Cerebellar cortex (tissue), 1 donor: ENCODE data around the gene TWSG1.
"Not testable (repeated sequence)": the region's sequence is repeated elsewhere in the genome, so short reads cannot be mapped to it uniquely, and the experiment has no call there.

Experiments
- DNase-seq: peaks from one replicate; pipeline ENCODE4 v3.0.0-alpha.2; 2015; ENCODE audit warnings: low spot score

TWSG1 gene

DNA sequence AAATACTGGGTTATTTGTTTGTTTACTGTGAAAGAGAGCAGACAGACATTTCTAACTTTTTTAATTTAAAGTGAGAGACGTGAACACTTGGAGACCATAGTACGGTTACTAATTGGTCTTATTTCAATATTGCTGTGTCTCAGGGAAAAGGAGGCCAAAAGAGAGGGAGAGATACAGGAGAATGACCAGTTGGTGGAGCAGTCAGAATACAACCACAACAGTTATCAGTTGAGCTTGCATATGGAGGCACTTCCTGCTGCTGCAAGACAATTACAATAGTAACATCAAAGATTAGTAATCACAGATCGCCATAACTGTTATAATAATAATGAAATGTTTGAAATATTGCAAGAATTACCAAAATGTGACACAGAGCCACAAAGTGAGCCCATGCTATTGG lies 58.2 kb downstream of the TWSG1 start:
- DNase-seq, result no peak

DNA sequence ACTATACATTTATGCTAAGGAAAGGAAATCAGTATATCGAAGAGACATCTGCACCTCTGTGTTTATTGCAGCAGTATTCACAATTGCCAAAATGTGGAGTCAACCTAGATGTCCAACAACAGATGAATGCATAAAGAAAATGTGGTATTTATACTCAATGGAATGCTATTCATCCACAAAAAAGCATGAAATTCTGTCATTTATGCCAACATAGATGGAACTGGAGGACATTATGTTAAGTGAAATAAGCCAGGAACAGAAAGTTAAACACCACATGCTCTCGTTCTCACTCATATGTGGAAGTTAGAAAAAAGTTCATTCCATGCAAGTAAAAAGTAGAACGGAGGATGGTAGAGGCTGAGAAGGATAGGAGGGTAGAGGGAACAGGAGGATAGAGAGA lies 59.5 kb downstream of the TWSG1 start:
- no peak for DNase-seq

DNA sequence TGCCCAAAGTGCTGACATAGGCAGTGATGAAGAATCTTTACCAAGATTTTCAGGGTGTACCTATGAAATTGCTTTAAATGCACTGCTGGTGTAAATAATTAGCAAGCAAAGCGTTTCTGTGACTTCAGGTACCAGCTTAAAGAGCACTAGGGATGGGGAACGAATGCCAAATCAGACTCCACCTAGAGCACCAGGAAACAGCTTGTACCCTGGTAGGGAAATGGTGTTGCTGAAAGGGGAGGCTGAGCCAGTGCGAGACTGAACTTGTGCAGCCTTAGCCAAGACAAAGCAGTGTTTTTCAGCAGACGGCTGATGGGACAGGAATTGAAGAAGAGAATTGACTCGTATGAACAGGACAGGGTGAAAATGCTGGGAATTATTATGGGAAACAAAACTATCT lies 65.6 kb downstream of the TWSG1 start:
- DNase-seq, result peak; percentile 92

DNA sequence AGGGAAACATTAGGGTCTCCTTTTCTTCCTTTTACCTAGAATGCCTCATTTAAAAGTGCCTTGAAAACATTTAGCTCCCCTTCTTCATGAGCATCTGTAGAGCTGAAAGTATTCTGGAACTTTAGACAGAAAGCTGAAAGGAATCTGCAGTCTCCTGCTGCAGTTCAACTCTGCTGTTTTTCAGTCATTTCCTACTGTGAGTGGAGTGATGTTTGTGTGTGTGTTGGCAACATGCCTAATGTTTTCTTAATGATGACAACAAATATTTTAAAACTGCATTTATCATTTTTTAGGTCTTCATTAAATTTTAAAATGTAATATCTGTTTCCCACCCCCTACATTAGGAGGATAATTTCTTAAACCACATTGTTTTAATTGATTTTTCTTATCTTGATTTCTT lies 66.6 kb downstream of the TWSG1 start:
- peak; percentile 15 for DNase-seq

DNA sequence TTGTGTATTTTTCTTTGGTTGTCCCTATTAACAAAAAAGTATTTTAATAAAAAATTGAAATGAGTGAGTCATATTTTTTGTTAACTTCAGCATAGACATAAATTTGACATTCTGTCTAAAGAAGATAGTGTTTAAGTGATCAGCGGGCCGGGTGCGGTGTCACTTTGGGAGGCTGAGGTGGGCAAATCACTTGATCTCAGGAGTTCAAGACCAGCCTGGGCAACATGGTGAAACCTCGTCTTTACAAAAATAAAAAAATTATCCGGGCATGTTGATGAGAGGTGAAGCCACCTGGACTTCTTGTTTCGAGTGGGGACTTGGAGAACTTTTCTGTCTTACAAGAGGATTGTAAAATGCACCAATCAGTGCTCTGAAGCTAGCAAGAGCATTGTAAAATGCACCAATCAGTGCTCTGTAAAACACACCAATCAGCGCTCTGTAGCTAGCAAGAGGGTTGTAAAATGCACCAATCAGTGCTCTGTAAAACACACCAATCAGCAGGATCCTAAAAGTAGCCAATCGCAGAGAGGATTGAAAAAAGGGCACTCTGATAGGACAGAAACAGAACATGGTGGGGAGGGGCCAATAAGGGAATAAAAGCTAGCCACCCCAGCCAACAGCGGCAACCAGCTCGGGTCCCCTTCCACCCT lies 67.9 kb downstream of the TWSG1 start:
- DNase-seq, result not testable (repeated sequence)

DNA sequence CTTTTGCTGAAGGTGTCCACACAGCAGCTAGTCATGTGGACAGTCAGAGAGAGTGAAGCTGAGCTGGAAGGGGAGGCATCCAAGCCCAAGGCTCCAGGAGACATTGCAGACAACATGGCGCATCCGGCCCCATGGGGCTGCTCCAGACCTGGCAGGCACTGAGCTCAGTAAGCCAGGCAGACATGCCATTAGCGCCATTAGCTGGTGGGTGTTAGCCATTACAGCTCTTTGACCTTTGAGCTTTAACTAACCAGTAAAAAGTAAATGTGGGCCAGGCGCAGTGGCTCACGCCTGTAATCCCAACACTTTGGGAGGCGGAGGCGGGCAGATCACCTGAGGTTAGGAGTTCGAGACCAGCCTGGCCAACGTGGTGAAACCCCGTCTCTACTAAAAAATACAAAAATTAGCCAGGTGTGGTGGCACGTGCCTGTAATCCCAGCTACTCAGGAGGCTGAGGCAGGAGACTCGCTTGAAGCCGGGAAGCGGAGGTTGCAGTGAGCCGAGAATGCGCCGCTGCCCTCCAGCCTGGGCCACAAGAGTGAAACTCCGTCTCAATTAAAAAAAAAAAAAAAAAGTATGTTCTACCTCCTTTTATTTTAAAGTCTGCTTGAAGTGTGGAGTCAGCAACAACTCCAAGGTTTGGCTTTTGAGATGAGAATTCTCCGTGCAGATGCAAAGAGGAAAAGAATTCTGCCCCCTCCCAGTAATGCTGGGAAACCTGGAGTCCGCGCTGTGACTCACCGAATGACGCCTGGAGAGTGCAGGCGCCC lies 69.4 kb downstream of the TWSG1 start:
- DNase-seq, result no peak

DNA sequence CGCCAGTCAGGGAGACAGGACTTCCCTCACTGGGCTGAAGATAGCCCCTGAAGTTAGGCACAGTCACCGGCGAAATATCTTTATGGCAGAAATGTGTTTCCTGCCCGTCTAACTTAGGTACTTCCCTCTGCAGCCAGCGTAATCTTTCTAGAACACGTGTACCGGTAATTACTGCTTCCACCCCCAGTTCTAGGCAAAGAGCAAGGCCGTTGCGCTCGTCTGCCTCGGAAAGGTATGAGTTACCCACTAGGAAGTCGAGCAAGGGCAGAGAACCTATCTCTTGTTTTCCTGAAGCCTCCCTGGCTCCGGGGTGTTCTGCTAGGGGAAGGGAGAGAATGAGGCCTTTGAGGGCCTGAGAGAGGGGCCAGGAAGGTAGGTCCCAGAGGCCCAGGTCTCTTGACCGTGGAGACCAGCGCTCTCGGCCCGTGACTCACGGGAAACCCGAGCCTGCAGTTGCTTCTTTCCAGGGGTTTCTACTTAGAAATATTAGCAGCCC lies 70.0 kb downstream of the TWSG1 start:
- no peak for DNase-seq

DNA sequence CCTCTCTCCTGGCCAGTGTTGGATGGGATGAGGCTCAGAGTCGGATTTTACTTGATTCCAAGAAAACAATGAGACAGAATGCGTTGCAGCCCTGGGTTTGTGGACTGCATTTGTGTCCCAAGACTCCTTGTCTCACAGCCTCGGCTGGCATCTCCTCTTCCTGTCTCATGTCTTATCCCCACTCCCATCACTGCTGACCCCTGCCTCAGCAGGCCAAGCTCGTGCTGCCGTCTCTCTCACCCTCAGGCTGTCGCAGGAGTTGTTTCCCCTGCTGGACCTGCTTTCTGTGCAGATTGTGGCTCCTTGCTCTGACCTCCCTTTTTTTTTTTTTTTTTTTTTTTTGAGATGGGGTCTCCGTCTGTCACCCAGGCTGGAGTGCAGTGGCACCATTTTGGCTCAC lies 70.6 kb downstream of the TWSG1 start:
- DNase-seq, result no peak

DNA sequence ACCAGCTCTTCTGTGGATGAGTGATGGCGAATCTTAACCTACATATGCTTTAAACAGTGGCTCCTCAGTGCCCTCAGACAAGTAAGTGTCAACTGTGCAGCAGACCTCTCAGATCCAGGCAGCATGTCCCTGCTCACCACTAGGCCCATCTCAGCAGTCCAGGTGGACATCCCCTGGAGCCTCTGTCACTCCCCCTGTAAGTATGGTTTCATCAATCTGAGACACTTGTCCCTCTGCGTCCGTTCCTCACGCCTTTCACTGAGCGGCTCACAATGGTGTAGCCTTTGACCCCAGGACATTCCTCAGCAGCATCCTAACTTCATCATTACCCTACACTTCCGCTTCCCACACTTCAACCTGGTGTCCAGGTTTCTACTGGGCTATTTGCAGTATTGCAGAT lies 71.4 kb downstream of the TWSG1 start:
- DNase-seq, result no peak

DNA sequence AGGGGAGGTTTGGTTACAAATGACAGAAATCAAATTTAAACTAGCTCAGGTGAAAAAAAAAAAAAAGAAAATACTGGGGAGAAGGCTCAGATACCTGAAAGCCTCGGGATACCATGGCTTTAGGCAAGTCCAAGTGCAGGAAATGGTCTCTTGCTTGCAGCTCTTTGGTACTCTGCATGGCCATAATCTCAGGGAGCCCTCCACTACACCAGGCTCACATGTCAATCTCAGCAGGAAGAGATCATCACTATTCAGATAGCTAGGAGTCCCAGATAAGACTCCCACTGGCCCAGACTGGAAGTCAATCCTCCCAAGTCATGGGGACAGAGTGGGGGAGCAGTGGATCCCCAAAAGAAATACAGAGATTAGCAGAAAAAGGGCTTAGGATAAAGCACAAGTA lies 75.9 kb downstream of the TWSG1 start:
- no peak for DNase-seq

DNA sequence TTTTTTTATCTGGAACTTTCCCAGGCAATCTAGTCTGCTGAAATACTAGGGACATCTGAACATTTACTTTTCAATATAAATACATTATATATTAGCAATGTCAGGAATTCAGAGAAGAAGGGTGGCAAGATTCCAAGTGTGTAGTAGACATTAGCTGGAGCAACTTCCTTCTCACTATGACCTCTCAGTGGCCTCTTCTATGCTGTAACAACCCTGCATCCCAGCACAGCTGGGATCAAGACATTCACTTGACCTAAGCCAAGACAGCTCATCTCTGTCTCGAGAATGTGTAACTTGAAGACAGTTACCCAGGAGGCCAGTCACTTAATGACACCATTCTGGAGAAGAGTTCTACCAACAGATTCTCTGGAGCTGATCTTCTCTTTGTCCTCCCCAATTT lies 79.0 kb downstream of the TWSG1 start:
- DNase-seq, result no peak

DNA sequence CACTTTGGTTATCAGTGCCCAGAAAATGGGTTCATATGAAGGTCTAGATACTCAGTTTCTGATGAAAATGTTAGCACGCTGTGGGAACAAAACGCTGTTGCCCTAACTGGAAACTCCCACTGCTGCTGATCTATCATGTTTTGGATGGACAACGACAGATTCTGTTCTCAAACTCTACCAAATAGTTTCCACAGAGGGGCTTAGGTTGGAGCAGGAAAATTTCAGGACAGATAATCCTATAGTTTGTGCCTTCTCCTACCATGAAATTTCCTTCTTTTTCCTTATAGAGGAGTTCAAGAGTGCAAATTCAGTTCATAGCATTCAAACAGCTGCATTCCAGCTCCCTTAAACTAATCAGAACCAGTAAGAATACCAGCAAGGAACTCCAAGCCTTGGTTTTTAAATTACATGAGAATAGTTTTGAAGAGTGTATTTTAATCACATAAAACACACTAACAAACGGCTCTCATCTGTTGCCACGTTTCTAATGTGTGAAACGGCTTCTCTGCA lies 82.0 kb downstream of the TWSG1 start:
- DNase-seq, result no peak

DNA sequence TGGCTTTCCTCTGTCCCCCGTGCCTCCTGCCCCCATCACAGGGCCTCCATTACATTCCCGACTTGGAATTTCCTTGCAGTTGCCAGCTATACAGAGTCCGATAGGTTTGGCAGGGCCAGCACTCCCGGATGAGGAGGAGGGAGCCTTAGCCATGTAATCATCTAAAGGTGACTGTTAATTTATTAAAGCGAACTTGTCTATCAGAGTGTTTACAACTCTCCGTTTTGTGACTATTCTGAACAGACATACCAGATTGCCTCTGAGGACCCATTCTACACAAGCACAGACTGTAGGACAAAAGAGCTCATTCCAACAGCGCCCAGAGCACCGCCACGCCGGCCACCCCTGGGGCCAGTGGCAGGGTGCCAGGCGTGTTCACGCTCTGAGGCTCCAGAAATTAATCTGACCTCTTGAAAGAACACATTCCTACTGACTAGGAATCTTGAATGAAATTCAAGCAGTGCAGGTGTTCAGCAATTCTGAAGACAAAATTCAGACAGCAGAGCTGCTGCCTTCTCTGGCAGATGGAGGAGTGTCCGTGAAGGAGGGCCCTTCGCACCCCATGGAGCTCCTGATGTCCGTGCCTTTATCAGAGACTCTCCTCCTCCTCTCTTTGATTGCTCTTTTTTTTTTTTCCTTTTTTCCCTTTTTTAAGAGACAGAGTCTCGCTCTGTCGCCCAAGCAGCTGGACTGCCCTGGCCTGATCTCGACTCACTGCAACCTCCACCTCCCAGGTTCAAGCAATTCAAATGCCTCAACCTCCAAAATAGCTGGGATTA lies 82.7 kb downstream of the TWSG1 start:
- DNase-seq, result peak; percentile 82

DNA sequence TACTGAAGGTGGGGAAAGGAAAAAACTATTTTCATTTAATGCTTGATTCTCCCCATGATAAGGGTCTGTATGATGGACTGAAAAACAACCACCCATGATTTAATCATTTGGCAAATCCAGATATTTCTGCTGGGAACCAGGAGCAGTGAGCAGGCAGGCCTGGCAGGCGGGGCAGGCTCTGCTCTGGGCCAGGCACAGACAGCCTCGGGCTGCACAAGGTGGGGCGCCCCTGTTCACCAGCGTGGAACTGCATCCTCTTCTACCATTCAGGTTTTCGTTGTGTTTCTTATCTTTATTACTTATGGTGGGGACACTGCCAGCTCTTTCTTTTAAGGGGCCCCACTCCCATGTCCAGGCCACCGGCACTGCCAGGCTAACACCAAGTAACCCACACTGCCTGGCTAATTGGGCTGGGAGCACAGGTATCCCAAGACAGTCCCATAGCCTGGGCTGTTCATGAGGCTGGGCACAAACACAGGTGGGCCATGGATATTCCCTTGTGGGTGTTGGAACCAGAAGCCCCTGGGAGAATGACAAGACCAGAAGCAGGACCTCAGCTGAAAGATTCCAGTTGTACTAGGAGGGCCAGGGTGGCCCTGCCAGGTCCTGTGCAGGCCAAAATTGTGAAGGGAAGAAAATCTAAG lies 83.6 kb downstream of the TWSG1 start:
- DNase-seq, result no peak

DNA sequence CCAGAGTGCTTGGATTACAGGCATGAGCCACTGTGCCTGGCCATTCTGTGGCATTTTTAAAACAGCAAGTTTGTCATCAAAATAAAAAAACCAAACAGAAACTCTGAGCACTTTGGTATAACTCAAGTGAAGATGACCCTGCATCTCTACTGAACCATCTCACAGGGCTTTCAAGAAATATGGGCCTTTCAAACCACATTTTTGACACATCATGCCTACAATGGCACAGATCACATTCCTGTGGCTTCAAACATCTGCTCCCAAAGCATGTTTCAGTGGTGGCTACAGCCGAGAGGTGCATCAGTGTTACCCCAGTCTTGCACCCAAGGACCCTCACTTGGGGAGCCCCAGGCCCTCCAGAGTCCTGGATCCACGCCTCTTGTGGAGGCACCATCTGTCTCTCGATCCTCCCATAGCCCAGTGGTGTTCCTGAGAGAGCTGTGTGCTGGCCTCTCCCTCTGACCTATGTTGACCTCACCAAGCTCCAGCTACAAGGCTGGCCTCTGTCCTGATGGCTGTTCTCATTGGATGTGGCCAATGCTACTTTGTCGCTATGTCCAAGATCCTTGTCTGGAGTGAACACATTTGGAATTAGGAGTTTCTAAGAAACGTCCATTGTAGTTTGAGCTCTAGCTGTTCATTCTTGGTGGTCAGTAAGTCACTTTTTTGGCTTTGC lies 85.5 kb downstream of the TWSG1 start:
- no peak for DNase-seq

DNA sequence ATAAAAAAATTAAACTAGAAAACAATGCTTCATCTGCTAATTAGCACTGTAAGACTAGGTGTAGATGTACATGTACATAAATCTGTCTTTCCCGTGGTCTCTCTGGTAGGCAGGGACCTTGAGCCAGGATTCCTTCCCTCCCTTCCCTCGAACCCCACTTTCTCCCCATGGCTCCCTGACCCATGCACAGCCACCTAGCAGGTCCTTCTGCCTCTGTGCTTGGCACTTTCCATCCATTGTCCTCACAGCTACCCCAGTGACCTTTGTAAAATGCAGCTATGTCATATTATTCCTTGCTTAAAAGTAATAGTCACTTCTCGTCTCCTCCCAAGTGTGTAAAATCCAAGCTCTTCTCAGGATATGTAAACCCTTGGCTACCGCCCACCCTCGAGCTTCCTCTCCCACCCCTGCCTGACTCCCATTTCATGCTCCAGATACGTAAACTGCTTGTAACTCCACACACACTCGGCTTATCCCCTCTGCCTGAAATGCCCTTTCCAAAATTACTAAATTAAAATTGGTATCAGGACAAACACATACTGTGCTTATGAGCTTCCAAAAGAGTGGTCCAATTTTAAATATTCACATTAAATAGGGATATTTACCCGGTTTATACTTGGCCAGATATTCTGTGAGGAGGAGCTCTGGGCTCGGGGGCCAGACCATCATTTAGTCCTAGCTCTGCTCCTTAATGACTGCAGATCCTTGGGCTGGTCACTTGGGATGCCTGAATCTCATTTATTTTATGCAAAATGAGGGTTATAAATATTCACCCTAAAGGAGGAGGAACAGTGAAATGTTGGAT lies 86.7 kb downstream of the TWSG1 start:
- no peak for DNase-seq

DNA sequence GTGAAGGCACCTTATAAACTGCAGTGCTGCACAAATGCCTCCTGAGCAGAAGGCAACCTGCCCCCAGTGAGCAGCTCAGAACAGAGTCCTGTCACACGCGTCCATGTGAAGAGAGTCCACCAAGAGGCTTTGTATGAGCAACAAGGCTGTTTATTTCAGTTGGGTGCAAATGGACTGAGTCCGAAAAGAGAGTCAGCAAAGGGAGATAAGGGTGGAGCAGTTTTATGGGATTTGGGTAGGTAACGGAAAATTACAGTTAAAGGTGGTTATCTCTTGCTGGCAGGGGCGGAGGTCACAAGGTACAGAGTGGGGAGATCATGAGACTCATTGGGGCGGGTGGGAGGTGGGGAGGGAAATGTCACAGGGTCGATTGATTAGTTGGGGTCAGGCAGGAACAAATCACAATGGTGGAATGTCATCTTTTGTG lies 87.3 kb downstream of the TWSG1 start:
- no peak for DNase-seq

DNA sequence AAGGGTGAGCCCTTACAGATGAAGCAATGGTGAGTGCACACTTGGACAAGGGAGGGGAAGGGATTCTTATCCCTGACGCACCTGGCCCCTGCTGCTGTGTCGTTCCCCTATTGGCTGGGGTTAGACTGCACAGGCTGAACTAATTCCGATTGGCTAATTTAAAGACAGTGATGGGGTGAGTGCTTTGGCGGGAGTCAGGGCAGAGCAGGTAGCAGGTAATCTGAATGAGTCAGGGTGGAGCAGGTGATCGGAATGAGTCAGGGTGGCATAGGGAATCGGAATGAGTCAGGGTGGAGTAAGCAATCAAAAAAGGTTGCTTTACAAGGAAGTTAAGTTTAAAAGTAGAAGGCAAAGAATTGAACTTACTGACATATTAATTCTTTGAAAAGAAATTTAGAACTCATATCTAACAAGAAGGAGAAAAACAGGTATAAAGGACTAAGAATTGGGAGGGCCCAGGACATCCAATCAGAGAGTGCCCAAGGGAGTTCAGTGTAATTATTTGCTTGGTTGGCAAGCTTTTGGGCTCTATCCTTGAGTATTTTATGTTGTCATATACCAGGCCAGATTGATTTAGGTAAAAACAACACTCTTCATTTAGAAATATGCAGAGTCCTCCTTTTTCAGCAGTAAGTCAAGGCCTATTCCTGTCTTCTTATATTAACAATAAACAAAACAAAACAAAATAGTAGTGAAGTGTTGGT lies 88.4 kb downstream of the TWSG1 start:
- no peak for DNase-seq

DNA sequence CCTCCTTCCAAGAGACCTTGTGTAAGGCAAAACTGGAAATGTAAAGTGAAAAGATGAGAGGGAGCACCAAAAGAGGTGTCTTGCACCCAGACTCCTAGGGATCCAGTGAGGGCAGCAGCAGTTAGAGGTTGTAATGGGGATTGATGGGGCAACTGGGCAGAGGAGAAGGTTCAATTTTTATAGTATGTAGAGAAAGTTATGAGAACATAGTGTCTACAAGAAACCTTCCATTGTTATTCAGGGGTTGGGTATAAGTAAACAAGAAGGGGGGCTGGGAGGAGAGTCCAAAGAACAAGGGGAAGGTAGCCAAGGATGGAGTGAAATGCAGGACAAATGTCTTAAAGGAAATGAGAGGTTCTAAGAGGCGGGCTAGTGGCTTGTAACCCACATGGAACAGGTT lies 89.1 kb downstream of the TWSG1 start:
- DNase-seq, result not testable (repeated sequence)

DNA sequence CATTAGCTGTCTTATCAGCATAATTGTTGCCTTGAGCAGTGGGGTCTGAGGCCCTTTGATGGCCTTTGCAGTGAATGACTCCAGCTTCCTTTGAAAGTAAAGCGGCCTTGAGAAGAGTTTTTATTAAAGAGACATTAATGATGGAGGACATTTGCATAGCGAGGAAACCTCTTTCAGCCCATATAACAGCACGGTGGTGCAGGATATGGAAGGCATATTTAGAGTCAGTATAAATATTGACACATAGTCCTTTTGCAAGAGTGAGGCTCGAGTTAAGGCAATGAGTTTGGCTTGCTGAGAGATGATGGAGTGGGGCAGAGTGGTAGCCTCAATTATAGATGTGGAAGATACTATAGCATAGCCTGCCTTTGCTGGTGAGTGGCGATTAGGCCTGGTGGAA lies 89.7 kb downstream of the TWSG1 start:
- DNase-seq, result not testable (repeated sequence)
